T-cell (primary cell): ENCODE measurements around the gene RNF166. TPM values are rescaled to one million over a fixed set of nuclear protein-coding genes. Genes with fewer than 3 reads are reported as not detected.
"Not testable (repeated sequence)": the region's sequence is repeated elsewhere in the genome, so short reads cannot be mapped to it uniquely, and the experiment has no call there.

Experiments used
- ATAC-seq, 4 experiments: fragments of 200-7000 bp in 3 of 4; fragments of 150-1000 bp in 1 of 4; cut with Tn5 transposase; replicated peaks in 1 of 4; 1 replicate in 3 of 4; 2 replicates in 1 of 4; pipeline ENCODE4 v1.10.0; 2021; ENCODE audit warnings: moderate library complexity in 3 of 4, mild to moderate bottlenecking in 2 of 4, moderate number of reproducible peaks in 1 of 4
- CTCF ChIA-PET, 2 donors: fragments of 300-600 bp; sonication (Branson Sonifier 250); formaldehyde crosslinking; loops; one replicate each; lab custom pipeline; 2022; ENCODE audit warnings: antibody characterized with exemption in 2 of 2; lab: Charles Lee
- POLR2A ChIA-PET, 2 donors: fragments of 300-600 bp; sonication (Branson Sonifier 250); formaldehyde crosslinking; loops; one replicate each; lab custom pipeline; 2022; ENCODE audit warnings: antibody characterized with exemption in 2 of 2; lab: Charles Lee
- DNase-seq, 35 experiments: peaks; one replicate each; pipeline versions ENCODE4 v3.0.0 to v3.0.0-alpha.2; 2013 to 2023
- H3K27ac ChIP-seq: one replicate; pipeline ENCODE4 v1.5.1; 2013; ENCODE audit warnings: low read length
- H3K27me3 ChIP-seq, 2 experiments: replicated peaks in 1 of 2; 1 replicate in 1 of 2; 2 replicates in 1 of 2; pipeline versions ENCODE4 v1.6.1 to v1.7.0; 2013; ENCODE audit warnings: low read length in 1 of 2, mixed read lengths in 1 of 2; ENCODE audit not compliant: control insufficient read depth in 2 of 2, insufficient read depth in 2 of 2; ENCODE audit errors: extremely low read depth in 1 of 2
- H3K36me3 ChIP-seq, 2 donors: 1 replicate in 1 of 2; 2 replicates in 1 of 2; pipeline versions ENCODE4 v1.6.1 to v1.7.0; 2013; ENCODE audit warnings: low read length in 1 of 2; ENCODE audit not compliant: control insufficient read depth in 2 of 2, insufficient read depth in 1 of 2; ENCODE audit errors: extremely low read depth in 1 of 2
- H3K4me1 ChIP-seq, 2 experiments: 1 replicate in 1 of 2; 2 replicates in 1 of 2; pipeline versions ENCODE4 v1.6.1 to v1.7.0; 2013; ENCODE audit warnings: low read length in 2 of 2, mixed read lengths in 1 of 2; ENCODE audit not compliant: insufficient read depth in 2 of 2, control insufficient read depth in 1 of 2; ENCODE audit errors: extremely low read depth in 1 of 2
- H3K4me3 ChIP-seq, 2 donors: 1 replicate in 1 of 2; 2 replicates in 1 of 2; pipeline versions ENCODE4 v1.5.1 to v1.7.0; 2013; ENCODE audit warnings: mild to moderate bottlenecking in 2 of 2, low read length in 1 of 2, moderate library complexity in 1 of 2; ENCODE audit not compliant: control insufficient read depth in 1 of 2; ENCODE audit errors: extremely low read depth in 1 of 2
- H3K9me3 ChIP-seq: 2 replicates; pipeline ENCODE4 v1.7.0; 2013
- H3K27ac Mint-ChIP-seq, 2 donors: one replicate each; pipeline ENCODE4 v1.8.0; 2020 to 2021; ENCODE audit warnings: mild to moderate bottlenecking in 2 of 2, mixed read lengths in 2 of 2
- H3K27me3 Mint-ChIP-seq, 2 donors: one replicate each; pipeline ENCODE4 v1.8.0; 2021 to 2022; ENCODE audit warnings: mixed read lengths in 2 of 2
- H3K36me3 Mint-ChIP-seq: one replicate; pipeline ENCODE4 v1.8.0; 2021; ENCODE audit warnings: mixed read lengths
- H3K4me1 Mint-ChIP-seq, 3 donors: one replicate each; pipeline ENCODE4 v1.8.0; 2020 to 2022; ENCODE audit warnings: mixed read lengths in 3 of 3, mild to moderate bottlenecking in 1 of 3
- H3K4me3 Mint-ChIP-seq, 3 donors: one replicate each; pipeline ENCODE4 v1.8.0; 2020 to 2022; ENCODE audit warnings: mild to moderate bottlenecking in 3 of 3, mixed read lengths in 3 of 3, moderate library complexity in 3 of 3
- H3K9me3 Mint-ChIP-seq, 3 donors: one replicate each; pipeline ENCODE4 v1.8.0; 2020 to 2022; ENCODE audit warnings: mixed read lengths in 3 of 3
- WGBS: methylation state at CpG from one replicate; pipeline ENCODE4 v1.1.5; 2013; ENCODE audit warnings: missing lambda C conversion rate; ENCODE audit not compliant: insufficient coverage; 5-methylcytosine and 5-hydroxymethylcytosine counted together
- total RNA-seq, 35 experiments: library from RNA in 6 of 35; stranded (reverse) in 6 of 35; fragments of 120-200 nt in 1 of 35; gene quantifications; one replicate each; pipeline versions ENCODE4 v1.2.1 to v1.2.4 and lab custom pipeline; 2013 to 2026

The RNF166 gene
- total RNA-seq, 5 donors from 2014 or later (not counting 1 experiment from before 2014, with no cell fraction given), result 246 to 369 (median 264) TPM

GRCh38 chr16:88669980-88670379, 36.2 kb downstream of the RNF166 start:
- H3K4me3 ChIP-seq, result no peak overlapping the region
- 95% methylated on average over 4 of the region's 10 CpGs for WGBS
- H3K27me3 Mint-ChIP-seq, result no peaks in the 10 kb centered on the region
- H3K4me1 Mint-ChIP-seq, result peaks cover 0 to 4% (median 1%) of the 10 kb centered on the region in 3 donors
- no peaks in the 10 kb centered on the region for H3K9me3 Mint-ChIP-seq
- H3K27ac Mint-ChIP-seq, result no peak overlapping the region
- no peak overlapping the region for H3K4me3 Mint-ChIP-seq
- H3K4me1 ChIP-seq, result no peaks in the 10 kb centered on the region
- H3K27ac ChIP-seq, result no peak overlapping the region
- POLR2A ChIA-PET, result interaction anchor here in 1 of 2 donors (0.5 kb wide), 1 partner anchor 10 kb away, joined by 14 read pairs; no protein-coding TSS in a partner anchor
- CTCF ChIA-PET, result no interaction called here
- peaks cover 3% of the 10 kb centered on the region for H3K36me3 Mint-ChIP-seq
- peaks cover 4 to 7% of the 10 kb centered on the region in 2 donors for H3K36me3 ChIP-seq
- DNase-seq (no peak), ATAC-seq (no peak)
- H3K27me3 ChIP-seq, result no peaks in the 10 kb centered on the region
- H3K9me3 ChIP-seq, result no peaks in the 10 kb centered on the region

DNA sequence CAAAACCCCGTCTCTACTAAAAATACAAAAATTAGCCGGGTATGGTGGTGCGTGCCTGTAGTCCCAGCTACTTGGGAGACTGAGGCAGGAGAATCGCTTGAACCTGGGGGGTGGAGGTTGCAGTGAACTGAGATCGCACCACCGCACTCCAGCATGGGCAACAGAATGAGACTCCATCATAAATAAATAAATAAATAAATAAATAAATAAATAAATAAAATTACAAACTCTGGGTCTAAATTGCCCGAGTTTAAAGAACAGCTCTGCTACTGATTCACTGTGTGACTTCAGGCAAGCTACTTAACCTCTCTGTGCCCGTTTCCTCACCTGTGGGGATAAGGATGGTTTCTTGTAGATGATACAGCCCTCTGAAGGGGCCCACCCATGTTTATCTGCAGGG, 36.7 kb downstream of the RNF166 start:
- H3K27me3 Mint-ChIP-seq, H3K9me3 Mint-ChIP-seq, H3K9me3 ChIP-seq, H3K36me3 Mint-ChIP-seq, ATAC-seq, H3K36me3 ChIP-seq, H3K27ac Mint-ChIP-seq, POLR2A ChIA-PET, DNase-seq, H3K4me3 Mint-ChIP-seq, H3K27me3 ChIP-seq, H3K27ac ChIP-seq, H3K4me1 Mint-ChIP-seq, CTCF ChIA-PET, H3K4me3 ChIP-seq, H3K4me1 ChIP-seq: not testable (repeated sequence)
- WGBS, result 80% methylated on average over 1 of the region's 8 CpGs

DNA sequence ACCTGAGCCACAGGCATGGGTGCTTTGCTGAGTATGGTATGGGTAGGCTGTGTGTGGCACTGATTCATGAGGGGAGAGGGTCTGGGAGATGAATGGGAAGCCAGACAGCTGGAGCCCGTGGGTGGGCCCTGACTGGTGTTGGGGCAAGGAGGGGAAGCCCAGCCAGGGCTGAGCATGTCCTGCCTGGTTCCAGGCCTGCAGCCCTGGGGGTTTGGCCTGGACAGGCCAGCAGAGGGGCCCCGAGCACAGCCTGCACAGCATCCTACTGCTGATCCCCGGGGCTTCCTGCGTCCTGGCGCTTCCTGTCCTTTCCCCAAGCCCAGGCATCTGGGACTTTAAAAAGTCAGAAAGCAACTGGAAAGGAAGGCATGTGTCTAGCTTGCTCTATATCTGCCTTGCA, 38.7 kb downstream of the RNF166 start:
- CTCF ChIA-PET, result interaction anchor here in 1 of 2 donors (0.6 kb wide), 1 partner anchor 1197 kb away, joined by 3 read pairs; no protein-coding TSS in a partner anchor
- Mint-ChIP-seq H3K9me3 (no peaks in the 10 kb centered on the region), H3K27ac (no peak overlapping the region), H3K4me1 (peaks cover 0 to 12% (median 8%) of the 10 kb centered on the region in 3 donors), H3K27me3 (no peaks in the 10 kb centered on the region), H3K4me3 (no peak overlapping the region), H3K36me3 (peaks cover 3% of the 10 kb centered on the region)
- Histone ChIP-seq H3K27ac (no peak overlapping the region), H3K9me3 (no peaks in the 10 kb centered on the region), H3K4me3 (no peak overlapping the region), H3K4me1 (peaks cover 0 to 10% of the 10 kb centered on the region in 2 experiments), H3K27me3 (no peaks in the 10 kb centered on the region), H3K36me3 (peaks cover 0 to 4% of the 10 kb centered on the region in 2 donors)
- ATAC-seq, result no peak
- DNase-seq, result no peak
- POLR2A ChIA-PET, result no interaction called here
- WGBS, result 98% methylated on average over 5 of the region's 5 CpGs

DNA sequence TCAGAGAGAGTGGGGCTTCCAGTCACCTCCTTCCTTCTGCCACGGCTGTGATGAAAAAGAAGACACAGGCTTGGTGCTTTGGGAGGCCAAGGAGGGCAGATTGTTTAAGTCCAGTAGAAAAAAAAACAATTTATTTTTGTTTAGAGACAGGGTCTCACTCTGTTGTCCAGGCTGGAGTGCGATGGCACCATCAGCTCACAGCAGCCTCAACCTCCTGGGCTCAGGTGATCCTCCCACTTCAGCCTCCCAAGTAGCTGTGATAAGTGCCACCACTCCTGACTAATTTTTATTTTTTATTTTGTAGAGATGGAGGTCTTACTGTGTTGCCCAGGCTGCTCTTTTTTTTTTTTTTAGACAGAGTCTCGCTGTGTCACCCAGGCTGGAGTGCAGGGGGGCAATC, 40.6 kb downstream of the RNF166 start:
- Histone ChIP-seq H3K4me1 (peaks cover 6 to 16% of the 10 kb centered on the region in 2 experiments), H3K27me3 (no peaks in the 10 kb centered on the region), H3K4me3 (no peak overlapping the region), H3K9me3 (no peaks in the 10 kb centered on the region), H3K36me3 (no peaks in the 10 kb centered on the region), H3K27ac (no peak overlapping the region)
- H3K27ac Mint-ChIP-seq, result no peak overlapping the region
- 100% methylated on average over 1 of the region's 3 CpGs for WGBS
- H3K4me3 Mint-ChIP-seq, result peak overlapping the region in 1 of 3 donors; percentile 44
- CTCF ChIA-PET, result interaction anchor here in 1 of 2 donors (0.7 kb wide), 1 partner anchor 73 kb away, joined by 6 read pairs; no protein-coding TSS in a partner anchor
- no peak for ATAC-seq
- peaks cover 12 to 24% (median 20%) of the 10 kb centered on the region in 3 donors for H3K4me1 Mint-ChIP-seq
- H3K36me3 Mint-ChIP-seq, result peaks cover 3% of the 10 kb centered on the region
- no peak for DNase-seq
- no peaks in the 10 kb centered on the region for H3K27me3 Mint-ChIP-seq
- POLR2A ChIA-PET, result interaction anchor here in 1 of 2 donors (0.6 kb wide), 1 partner anchor 36 kb away, joined by 4 read pairs; no protein-coding TSS in a partner anchor
- no peaks in the 10 kb centered on the region for H3K9me3 Mint-ChIP-seq

GRCh38 chr16:88665148-88665547, 41.1 kb downstream of the RNF166 start:
- ChIA-PET CTCF (no interaction called here), POLR2A (no interaction called here)
- no peak overlapping the region for H3K27ac ChIP-seq
- H3K9me3 ChIP-seq, result no peaks in the 10 kb centered on the region
- H3K4me1 Mint-ChIP-seq, result peaks cover 12 to 24% (median 20%) of the 10 kb centered on the region in 3 donors
- H3K27me3 ChIP-seq, result no peaks in the 10 kb centered on the region
- H3K36me3 Mint-ChIP-seq, result peaks cover 3% of the 10 kb centered on the region
- no peak for ATAC-seq
- H3K4me3 ChIP-seq, result no peak overlapping the region
- H3K4me3 Mint-ChIP-seq, result peak overlapping the region; percentile 35 to 87 (median 44)
- WGBS, result 87% methylated on average over 4 of the region's 4 CpGs
- H3K27me3 Mint-ChIP-seq, result no peaks in the 10 kb centered on the region
- no peak for DNase-seq
- H3K9me3 Mint-ChIP-seq, result no peaks in the 10 kb centered on the region
- no peaks in the 10 kb centered on the region for H3K36me3 ChIP-seq
- peaks cover 6 to 16% of the 10 kb centered on the region in 2 experiments for H3K4me1 ChIP-seq
- H3K27ac Mint-ChIP-seq, result peak overlapping the region in 1 of 2 donors; percentile 28

DNA sequence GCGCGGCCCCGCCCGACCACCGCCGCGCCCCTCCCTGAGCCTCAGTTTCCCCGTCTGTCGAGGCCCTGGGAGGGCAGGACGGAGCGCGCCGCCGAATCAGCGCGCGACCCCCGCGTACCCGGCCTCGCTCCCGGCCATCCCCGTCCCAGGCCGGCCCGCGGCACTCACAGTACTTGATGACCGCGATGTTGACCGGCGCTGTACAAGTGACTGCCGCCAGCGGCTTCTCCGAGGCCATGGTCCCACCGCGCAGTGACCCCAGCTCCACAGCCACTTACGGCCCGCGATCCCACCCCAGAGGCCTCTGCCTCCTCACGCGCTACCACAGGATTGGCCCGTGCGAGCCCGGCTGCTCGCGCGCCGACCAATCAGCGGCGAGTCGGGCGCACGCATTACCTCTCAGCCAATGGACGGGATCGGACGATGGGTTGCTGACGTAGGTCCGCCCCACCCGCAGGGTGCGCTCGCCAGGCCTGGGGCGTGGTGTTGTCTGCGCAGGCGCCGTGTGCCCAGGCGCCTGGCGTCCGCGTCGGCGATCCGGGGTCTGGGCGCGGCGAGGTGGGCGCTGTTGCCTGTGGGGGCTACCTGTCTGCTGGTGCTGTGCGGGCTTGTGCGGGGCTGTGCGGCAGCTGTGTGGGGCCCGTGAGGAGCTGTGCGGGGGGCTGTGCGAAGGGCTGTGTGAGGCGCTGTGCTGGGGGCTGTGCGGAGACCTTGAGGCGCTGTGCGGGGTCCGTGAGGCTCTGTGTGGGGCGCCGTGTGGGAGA, 43.2 kb downstream of the RNF166 start, which contains the start of gene MVD:
Gene MVD, minus strand, starts transcription at position 249 of the 764 bp plus-strand sequence. Its CDS starts 11 bp downstream, at position 238.
- Mint-ChIP-seq H3K9me3 (no peaks in the 10 kb centered on the region), H3K36me3 (no peaks in the 10 kb centered on the region), H3K4me3 (peak within 1 kb of the TSS; percentile 87 to 94 (median 87)), H3K27ac (peak within 1 kb of the TSS; percentile 88 to 91), H3K4me1 (peaks cover 12 to 24% (median 20%) of the 10 kb centered on the region in 3 donors), H3K27me3 (no peaks in the 10 kb centered on the region)
- Histone ChIP-seq H3K4me1 (peaks cover 6 to 16% of the 10 kb centered on the region in 2 experiments), H3K4me3 (peak within 1 kb of the TSS; percentile 83 to 85), H3K27me3 (no peaks in the 10 kb centered on the region), H3K27ac (peak within 1 kb of the TSS; percentile 79), H3K36me3 (peaks cover 0 to 2% of the 10 kb centered on the region in 2 donors), H3K9me3 (no peaks in the 10 kb centered on the region)
- ChIA-PET POLR2A (no interaction called here), CTCF (interaction anchor here in 1 of 2 donors (0.6 to 1.1 kb wide), 2 partner anchors 23 to 143 kb away, joined by 3 to 8 read pairs; no protein-coding TSS in a partner anchor)
- DNase-seq (peak; percentile 88 to 98 (median 94)), ATAC-seq (peak; percentile 97 to 99 (median 98))
- WGBS, result under 1% methylated on average over 88 of the region's 88 CpGs
